Glutamatergic neuron (in vitro differentiated cells): Measurements from ENCODE around the gene FAM43B. TPM values are rescaled to one million over a fixed set of nuclear protein-coding genes. Genes with fewer than 3 reads are reported as not detected.

Source experiments
- DNase-seq: peaks from one replicate; pipeline ENCODE4 v3.0.0; 2022
- H3K27ac Mint-ChIP-seq: one replicate; pipeline ENCODE4 v1.8.0; 2020; ENCODE audit warnings: mild to moderate bottlenecking, mixed read lengths, inconsistent platforms; ENCODE audit not compliant: unreplicated experiment
- H3K27me3 Mint-ChIP-seq: one replicate; pipeline ENCODE4 v1.8.0; 2020; ENCODE audit warnings: mild to moderate bottlenecking, moderate library complexity, mixed read lengths, inconsistent platforms; ENCODE audit not compliant: unreplicated experiment
- H3K36me3 Mint-ChIP-seq: one replicate; pipeline ENCODE4 v1.8.0; 2020; ENCODE audit warnings: mild to moderate bottlenecking, mixed read lengths, inconsistent platforms; ENCODE audit not compliant: unreplicated experiment
- H3K4me1 Mint-ChIP-seq: one replicate; pipeline ENCODE4 v1.8.0; 2020; ENCODE audit warnings: mild to moderate bottlenecking, low read depth, mixed read lengths, inconsistent platforms; ENCODE audit not compliant: unreplicated experiment
- H3K4me3 Mint-ChIP-seq: one replicate; pipeline ENCODE4 v1.8.0; 2020; ENCODE audit warnings: mild to moderate bottlenecking, mixed read lengths, inconsistent platforms; ENCODE audit not compliant: unreplicated experiment
- H3K9me3 Mint-ChIP-seq: one replicate; pipeline ENCODE4 v1.8.0; 2020; ENCODE audit warnings: mild to moderate bottlenecking, moderate library complexity, mixed read lengths, inconsistent platforms; ENCODE audit not compliant: unreplicated experiment
- CTCF ChIP-seq: fragments of 200-600 bp; sonication (generic); IDR thresholded peaks from one replicate; pipeline ENCODE4 v1.5.0; 2021; ENCODE audit not compliant: partially characterized antibody, unreplicated experiment
- total RNA-seq: library from RNA; stranded (reverse); fragmentation: NEBNext Ultra II Directional; extraction: Animal tissue kit (Norgen Biotek cat#: 25700); gene quantifications from one replicate; pipeline ENCODE4 v1.2.1, GENCODE V29; 2021; ENCODE audit not compliant: unreplicated experiment

FAM43B gene
- total RNA-seq, 1 donor from 2014 or later = not detected

DNA sequence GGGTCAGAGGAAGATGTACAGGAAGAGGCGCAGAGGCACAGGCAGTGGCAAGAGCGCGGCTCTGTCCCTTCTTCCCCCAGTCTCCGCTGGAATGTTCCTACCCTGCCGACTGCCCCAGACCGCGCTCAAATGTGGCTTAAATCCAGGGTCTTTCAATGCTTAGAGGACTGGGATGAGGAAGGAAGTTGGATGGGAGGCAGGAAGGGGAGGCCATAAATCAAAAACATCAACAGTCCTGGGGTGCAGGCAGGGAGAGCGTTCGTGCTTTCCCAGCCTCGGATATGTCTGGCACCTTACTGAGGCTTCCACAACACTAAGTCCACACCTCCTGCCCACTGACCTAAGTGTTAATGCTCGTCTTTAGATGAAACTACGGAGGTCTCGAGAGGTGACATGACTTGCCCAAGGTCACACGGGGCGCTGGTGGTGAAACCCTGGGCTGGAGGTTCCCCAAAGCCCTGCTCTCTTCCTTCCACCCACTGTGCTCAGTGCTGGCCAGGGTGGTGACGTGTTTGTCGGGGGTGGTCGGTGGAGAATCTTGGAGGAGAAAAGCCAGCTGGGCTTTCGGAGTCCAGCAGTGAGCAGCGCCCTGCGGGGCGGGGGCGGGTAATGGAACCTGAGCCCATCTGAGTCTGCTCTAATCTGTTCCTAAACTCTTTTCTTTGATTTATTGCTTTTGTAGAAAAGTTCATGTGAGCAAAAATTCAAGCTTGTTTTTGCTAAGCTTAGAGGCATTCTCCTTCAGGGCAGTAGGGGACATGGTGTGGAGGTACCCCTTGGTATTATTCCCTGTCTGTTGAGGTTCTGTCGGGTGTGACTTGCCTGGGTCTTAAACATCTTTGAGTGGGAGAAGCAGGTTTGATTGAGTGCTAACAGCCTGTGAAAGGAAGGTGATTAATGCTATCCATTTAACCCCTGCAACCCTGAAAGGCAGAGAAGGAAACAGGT is 37.2 kb downstream of the FAM43B start:
- Mint-ChIP-seq H3K36me3 (no peaks in the 10 kb centered on the region), H3K4me1 (peaks cover 2% of the 10 kb centered on the region), H3K4me3 (no peak overlapping the region), H3K9me3 (no peaks in the 10 kb centered on the region), H3K27ac (no peak overlapping the region), H3K27me3 (no peaks in the 10 kb centered on the region)
- no peak for DNase-seq
- no peak for TF ChIP-seq CTCF

- H3K4me3 Mint-ChIP-seq = no peak overlapping the region
- H3K27ac Mint-ChIP-seq = no peak overlapping the region
- no peaks in the 10 kb centered on the region for H3K36me3 Mint-ChIP-seq
- H3K27me3 Mint-ChIP-seq = no peaks in the 10 kb centered on the region
- no peak for DNase-seq
- peaks cover 2% of the 10 kb centered on the region for H3K4me1 Mint-ChIP-seq
- H3K9me3 Mint-ChIP-seq = no peaks in the 10 kb centered on the region
- TF ChIP-seq CTCF = no peak
Measured at GRCh38 chr1:20590306-20590777, 38.0 kb downstream of the FAM43B start.

DNA sequence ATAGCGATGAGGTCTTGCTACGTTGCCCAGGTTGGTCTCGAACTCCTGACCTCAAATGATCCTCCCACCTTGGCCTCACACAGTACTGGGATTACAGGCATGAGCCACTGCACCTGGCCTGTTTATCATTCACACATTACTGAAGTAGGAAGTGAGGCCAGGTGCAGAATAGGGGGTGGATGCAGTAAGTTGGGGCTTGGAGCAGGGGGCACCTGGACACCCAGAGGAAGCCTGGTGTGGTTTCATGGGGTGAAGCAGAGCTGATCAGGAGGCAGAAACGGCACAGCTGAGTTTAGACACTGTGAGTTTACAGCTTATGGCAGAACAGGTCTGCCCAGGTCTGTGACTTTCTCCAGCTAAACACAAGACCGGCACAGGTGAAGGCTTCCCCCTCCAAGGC is 41.4 kb downstream of the FAM43B start:
- Mint-ChIP-seq H3K4me1 (peaks cover 2% of the 10 kb centered on the region), H3K4me3 (no peak overlapping the region), H3K27ac (no peak overlapping the region), H3K27me3 (no peaks in the 10 kb centered on the region), H3K9me3 (peaks cover 2% of the 10 kb centered on the region), H3K36me3 (no peaks in the 10 kb centered on the region)
- no peak for TF ChIP-seq CTCF
- no peak for DNase-seq

DNA sequence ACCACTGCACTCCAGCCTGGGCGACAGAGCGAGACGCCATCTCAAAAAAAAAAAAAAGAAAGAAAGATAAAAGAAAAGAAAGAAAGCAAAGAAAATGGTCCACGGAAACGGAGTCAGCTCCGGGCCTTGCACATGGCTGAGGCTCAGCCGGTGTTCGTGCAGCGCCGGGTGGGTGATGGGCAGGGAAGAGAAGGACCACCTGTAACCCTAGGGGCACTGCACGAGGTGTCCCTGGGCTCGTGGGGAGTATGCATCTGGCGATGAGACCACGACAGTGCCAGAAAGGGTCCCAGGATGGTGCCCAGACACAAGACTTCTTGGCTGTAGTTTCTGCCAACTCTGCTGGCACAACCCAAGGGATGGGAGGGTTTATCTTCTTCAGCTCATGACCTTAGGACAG is 42.4 kb downstream of the FAM43B start:
- no peaks in the 10 kb centered on the region for H3K27me3 Mint-ChIP-seq
- no peak for DNase-seq
- TF ChIP-seq CTCF = no peak
- no peaks in the 10 kb centered on the region for H3K36me3 Mint-ChIP-seq
- no peak overlapping the region for H3K27ac Mint-ChIP-seq
- H3K4me1 Mint-ChIP-seq = peaks cover 2% of the 10 kb centered on the region
- H3K4me3 Mint-ChIP-seq = no peak overlapping the region
- peaks cover 4% of the 10 kb centered on the region for H3K9me3 Mint-ChIP-seq

- no peaks in the 10 kb centered on the region for H3K4me1 Mint-ChIP-seq
- DNase-seq = no peak
- H3K4me3 Mint-ChIP-seq = no peak overlapping the region
- H3K9me3 Mint-ChIP-seq = peaks cover 4% of the 10 kb centered on the region
- no peak for TF ChIP-seq CTCF
- no peak overlapping the region for H3K27ac Mint-ChIP-seq
- no peaks in the 10 kb centered on the region for H3K36me3 Mint-ChIP-seq
- H3K27me3 Mint-ChIP-seq = no peaks in the 10 kb centered on the region
Measured at GRCh38 chr1:20596106-20596505, 43.7 kb downstream of the FAM43B start.
